Measurements from ENCODE around the gene PCDHGC4. TPM values are rescaled to one million over a fixed set of nuclear protein-coding genes. Genes with fewer than 3 reads are reported as not detected.

Gene PCDHGC4
- total RNA-seq, 1 donor: 2.9 TPM

DNA sequence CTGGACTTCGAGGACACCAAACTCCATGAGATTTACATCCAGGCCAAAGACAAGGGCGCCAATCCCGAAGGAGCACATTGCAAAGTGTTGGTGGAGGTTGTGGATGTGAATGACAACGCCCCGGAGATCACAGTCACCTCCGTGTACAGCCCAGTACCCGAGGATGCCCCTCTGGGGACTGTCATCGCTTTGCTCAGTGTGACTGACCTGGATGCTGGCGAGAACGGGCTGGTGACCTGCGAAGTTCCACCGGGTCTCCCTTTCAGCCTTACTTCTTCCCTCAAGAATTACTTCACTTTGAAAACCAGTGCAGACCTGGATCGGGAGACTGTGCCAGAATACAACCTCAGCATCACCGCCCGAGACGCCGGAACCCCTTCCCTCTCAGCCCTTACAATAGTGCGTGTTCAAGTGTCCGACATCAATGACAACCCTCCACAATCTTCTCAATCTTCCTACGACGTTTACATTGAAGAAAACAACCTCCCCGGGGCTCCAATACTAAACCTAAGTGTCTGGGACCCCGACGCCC lies 7.7 kb upstream of the PCDHGC4 start:
- Histone ChIP-seq H2AFZ (ENCODE audit: low read length) (peak overlapping the region; percentile 46), H3K4me3 (ENCODE audit: insufficient read depth, low read length) (peak overlapping the region; percentile 77), H3K27ac (ENCODE audit: low read depth, low read length) (peak overlapping the region; percentile 78), H3K4me2 (ENCODE audit: insufficient read depth, low read length) (peak overlapping the region; percentile 93), H3K9me3 (ENCODE audit: low read depth, low read length) (no peaks in the 10 kb centered on the region), H3K36me3 (ENCODE audit: insufficient read depth, low read length) (no peaks in the 10 kb centered on the region), H3K27me3 (ENCODE audit: insufficient read depth, low read length) (no peaks in the 10 kb centered on the region), H4K20me1 (ENCODE audit: insufficient read depth, low read length) (peaks cover 36% of the 10 kb centered on the region), H3K4me1 (ENCODE audit: insufficient read depth, low read length) (peaks cover 35% of the 10 kb centered on the region), H3K79me2 (ENCODE audit: insufficient read depth, low read length) (peaks cover 46% of the 10 kb centered on the region)
- DNase-seq (ENCODE audit: insufficient read length, low spot score, missing footprints): peak; percentile 54
- TF ChIP-seq CTCF (IDR thresholded peaks at IDR 0.05; ENCODE audit: extremely low read depth, low read depth, low read length): no peak

GRCh38 chr5:141477815-141478214 lies 7.0 kb upstream of the PCDHGC4 start:
- no peaks in the 10 kb centered on the region for H3K9me3 ChIP-seq (ENCODE audit: low read depth, low read length)
- peak overlapping the region; percentile 77 for H3K4me3 ChIP-seq (ENCODE audit: insufficient read depth, low read length)
- H3K4me2 ChIP-seq (ENCODE audit: insufficient read depth, low read length): peak overlapping the region; percentile 93
- peak; percentile 83 for DNase-seq (ENCODE audit: insufficient read length, low spot score, missing footprints)
- H3K27me3 ChIP-seq (ENCODE audit: insufficient read depth, low read length): no peaks in the 10 kb centered on the region
- peaks cover 35% of the 10 kb centered on the region for H3K4me1 ChIP-seq (ENCODE audit: insufficient read depth, low read length)
- no peak for TF ChIP-seq CTCF (IDR thresholded peaks at IDR 0.05; ENCODE audit: extremely low read depth, low read depth, low read length)
- peaks cover 51% of the 10 kb centered on the region for H3K79me2 ChIP-seq (ENCODE audit: insufficient read depth, low read length)
- no peak overlapping the region for H2AFZ ChIP-seq (ENCODE audit: low read length)
- peaks cover 42% of the 10 kb centered on the region for H4K20me1 ChIP-seq (ENCODE audit: insufficient read depth, low read length)
- H3K27ac ChIP-seq (ENCODE audit: low read depth, low read length): no peak overlapping the region
- H3K36me3 ChIP-seq (ENCODE audit: insufficient read depth, low read length): no peaks in the 10 kb centered on the region

GRCh38 chr5:141478321-141478945 lies 6.4 kb upstream of the PCDHGC4 start:
- peaks cover 35% of the 10 kb centered on the region for H3K4me1 ChIP-seq (ENCODE audit: insufficient read depth, low read length)
- DNase-seq (ENCODE audit: insufficient read length, low spot score, missing footprints): peak; percentile 47
- H3K36me3 ChIP-seq (ENCODE audit: insufficient read depth, low read length): no peaks in the 10 kb centered on the region
- H3K27ac ChIP-seq (ENCODE audit: low read depth, low read length): no peak overlapping the region
- H3K27me3 ChIP-seq (ENCODE audit: insufficient read depth, low read length): no peaks in the 10 kb centered on the region
- peaks cover 42% of the 10 kb centered on the region for H4K20me1 ChIP-seq (ENCODE audit: insufficient read depth, low read length)
- no peak overlapping the region for H2AFZ ChIP-seq (ENCODE audit: low read length)
- peak; percentile 43 for TF ChIP-seq CTCF (IDR thresholded peaks at IDR 0.05; ENCODE audit: extremely low read depth, low read depth, low read length)
- H3K79me2 ChIP-seq (ENCODE audit: insufficient read depth, low read length): peaks cover 57% of the 10 kb centered on the region
- H3K4me2 ChIP-seq (ENCODE audit: insufficient read depth, low read length): peak overlapping the region; percentile 93
- no peaks in the 10 kb centered on the region for H3K9me3 ChIP-seq (ENCODE audit: low read depth, low read length)
- H3K4me3 ChIP-seq (ENCODE audit: insufficient read depth, low read length): peak overlapping the region; percentile 77

GRCh38 chr5:141479776-141480175 lies 5.1 kb upstream of the PCDHGC4 start:
- Histone ChIP-seq H3K4me1 (ENCODE audit: insufficient read depth, low read length) (peaks cover 35% of the 10 kb centered on the region), H3K27ac (ENCODE audit: low read depth, low read length) (no peak overlapping the region), H3K4me2 (ENCODE audit: insufficient read depth, low read length) (peak overlapping the region; percentile 6), H3K4me3 (ENCODE audit: insufficient read depth, low read length) (no peak overlapping the region), H3K9me3 (ENCODE audit: low read depth, low read length) (no peaks in the 10 kb centered on the region), H3K36me3 (ENCODE audit: insufficient read depth, low read length) (no peaks in the 10 kb centered on the region), H2AFZ (ENCODE audit: low read length) (no peak overlapping the region), H3K27me3 (ENCODE audit: insufficient read depth, low read length) (no peaks in the 10 kb centered on the region), H4K20me1 (ENCODE audit: insufficient read depth, low read length) (peaks cover 44% of the 10 kb centered on the region), H3K79me2 (ENCODE audit: insufficient read depth, low read length) (peaks cover 69% of the 10 kb centered on the region)
- DNase-seq (ENCODE audit: insufficient read length, low spot score, missing footprints): peak; percentile 68
- no peak for TF ChIP-seq CTCF (IDR thresholded peaks at IDR 0.05; ENCODE audit: extremely low read depth, low read depth, low read length)
